Neutrophil (primary cell): ENCODE results near the gene KDM3B.

Experiments
- H3K27ac ChIP-seq: fragments of 200-600 bp; sonication (generic); 2 replicates; pipeline ENCODE4 v1.5.1; 2016; ENCODE audit warnings: mild to moderate bottlenecking, moderate library complexity
- H3K27me3 ChIP-seq: fragments of 200-600 bp; sonication (generic); 2 replicates; pipeline ENCODE4 v1.6.0; 2016; ENCODE audit warnings: mild to moderate bottlenecking
- H3K36me3 ChIP-seq: fragments of 200-600 bp; sonication (generic); 2 replicates; pipeline ENCODE4 v1.5.1; 2017
- H3K4me1 ChIP-seq, 2 experiments: fragments of 200-600 bp in 1 of 2; sonication (generic) in 1 of 2; 1 replicate in 1 of 2; 2 replicates in 1 of 2; pipeline versions ENCODE4 v1.5.1 to v1.6.1; 2013 to 2016; ENCODE audit warnings: low read depth in 1 of 2, low read length in 1 of 2, mild to moderate bottlenecking in 1 of 2, moderate library complexity in 1 of 2; ENCODE audit not compliant: control insufficient read depth in 1 of 2, insufficient read depth in 1 of 2
- H3K4me3 ChIP-seq, 2 experiments: fragments of 200-600 bp in 1 of 2; sonication (generic) in 1 of 2; 1 replicate in 1 of 2; 2 replicates in 1 of 2; pipeline ENCODE4 v1.5.1; 2013 to 2016; ENCODE audit warnings: low read depth in 1 of 2, low read length in 1 of 2, mild to moderate bottlenecking in 1 of 2, moderate library complexity in 1 of 2
- H3K9me3 ChIP-seq: fragments of 200-600 bp; sonication (generic); 2 replicates; pipeline ENCODE4 v1.5.1; 2016
- CTCF ChIP-seq: fragments of 200-600 bp; sonication (generic); IDR thresholded peaks from 2 replicates; pipeline ENCODE4 v1.5.1; 2016; ENCODE audit warnings: antibody characterized with exemption

The KDM3B gene

DNA sequence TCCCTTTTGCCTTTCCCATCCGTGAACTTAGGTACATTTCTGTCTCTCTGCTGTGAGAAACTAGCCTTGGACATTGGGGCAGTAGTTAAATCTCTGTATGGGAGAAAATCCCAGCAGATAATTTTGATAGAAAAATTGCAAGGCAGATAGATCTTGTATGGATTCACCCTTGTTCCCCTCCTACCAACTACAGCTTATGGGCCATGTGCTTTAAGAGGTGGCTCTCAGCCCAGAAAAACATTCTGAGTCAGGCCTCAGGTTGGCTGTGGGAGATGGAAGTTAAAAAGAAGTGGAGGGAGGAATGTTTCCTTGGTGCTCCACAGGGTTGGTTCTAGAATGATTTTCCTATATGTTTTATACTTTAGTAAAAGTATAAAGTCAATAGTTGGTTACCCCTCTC, 1.4 kb upstream of the KDM3B start:
- Histone ChIP-seq H3K4me1 (peaks cover 45 to 53% of the 10 kb centered on the region in 2 experiments), H3K36me3 (peaks cover 52% of the 10 kb centered on the region), H3K9me3 (no peaks in the 10 kb centered on the region), H3K4me3 (no peak overlapping the region), H3K27ac (peak overlapping the region; percentile 93), H3K27me3 (no peaks in the 10 kb centered on the region)
- no peak for TF ChIP-seq CTCF

GRCh38 chr5:138351517-138351916, 968 bp upstream of the KDM3B start:
- no peak for TF ChIP-seq CTCF
- H3K27ac ChIP-seq: peak overlapping the region; percentile 93

DNA sequence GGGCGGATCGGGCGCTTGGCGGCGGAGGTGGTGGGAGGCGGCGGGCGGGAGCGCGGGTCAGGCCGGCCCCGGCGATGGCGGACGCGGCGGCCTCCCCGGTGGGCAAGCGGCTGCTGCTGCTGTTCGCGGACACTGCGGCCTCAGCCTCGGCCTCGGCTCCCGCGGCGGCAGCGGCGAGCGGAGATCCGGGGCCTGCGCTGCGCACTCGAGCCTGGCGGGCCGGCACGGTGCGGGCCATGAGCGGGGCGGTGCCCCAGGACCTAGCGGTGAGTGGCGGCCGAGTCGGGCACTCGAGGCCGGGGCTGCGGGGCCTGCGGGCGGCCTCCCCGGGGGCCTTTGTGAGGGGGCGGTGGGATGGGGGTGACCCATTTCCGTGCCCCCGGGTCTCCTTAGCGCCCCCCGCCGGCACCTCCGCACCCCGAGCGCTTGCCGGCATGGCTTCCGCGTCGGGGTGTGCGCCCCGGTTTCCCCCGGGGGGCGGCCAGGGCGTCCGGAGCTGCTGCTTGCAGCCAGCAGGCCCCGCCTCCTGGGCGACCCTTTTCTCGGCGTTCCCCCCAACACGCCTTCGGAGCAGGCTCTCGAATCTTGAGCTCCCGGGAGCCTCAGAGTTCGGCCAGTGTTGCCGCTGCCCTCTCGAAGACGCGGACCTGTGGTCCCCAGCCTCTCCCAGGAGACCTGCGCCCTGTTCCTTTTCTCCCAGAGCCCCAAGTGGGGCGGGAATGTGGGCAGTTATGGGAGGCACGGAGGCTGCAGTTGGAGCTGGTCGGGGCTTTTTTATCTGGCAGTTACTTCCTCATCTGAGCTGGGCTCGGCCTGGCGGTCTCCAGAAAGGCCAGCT, 456 bp downstream of the KDM3B start:
- Histone ChIP-seq H3K27me3 (no peaks in the 10 kb centered on the region), H3K4me1 (peaks cover 49 to 54% of the 10 kb centered on the region in 2 experiments), H3K27ac (peak overlapping the region; percentile 93), H3K9me3 (no peaks in the 10 kb centered on the region), H3K4me3 (peak overlapping the region; percentile 91 to 99), H3K36me3 (peaks cover 33% of the 10 kb centered on the region)
- TF ChIP-seq CTCF: peak; percentile 29

More at GRCh38 chr5:138351517-138351916, 968 bp upstream of the KDM3B start:
- Histone ChIP-seq H3K4me3 (peak overlapping the region in 1 of 2 experiments; percentile 4), H3K4me1 (peaks cover 49 to 54% of the 10 kb centered on the region in 2 experiments), H3K27me3 (no peaks in the 10 kb centered on the region), H3K36me3 (peaks cover 47% of the 10 kb centered on the region), H3K9me3 (no peaks in the 10 kb centered on the region)

- H3K36me3 ChIP-seq: peaks cover 26% of the 10 kb centered on the region
- H3K4me3 ChIP-seq: peak overlapping the region; percentile 91 to 99
- H3K27me3 ChIP-seq: no peaks in the 10 kb centered on the region
- TF ChIP-seq CTCF: no peak
- peaks cover 49 to 54% of the 10 kb centered on the region in 2 experiments for H3K4me1 ChIP-seq
- no peaks in the 10 kb centered on the region for H3K9me3 ChIP-seq
- peak overlapping the region; percentile 93 for H3K27ac ChIP-seq
These were observed 1.1 kb downstream of the KDM3B start for GRCh38 chr5:138353560-138354080.

DNA sequence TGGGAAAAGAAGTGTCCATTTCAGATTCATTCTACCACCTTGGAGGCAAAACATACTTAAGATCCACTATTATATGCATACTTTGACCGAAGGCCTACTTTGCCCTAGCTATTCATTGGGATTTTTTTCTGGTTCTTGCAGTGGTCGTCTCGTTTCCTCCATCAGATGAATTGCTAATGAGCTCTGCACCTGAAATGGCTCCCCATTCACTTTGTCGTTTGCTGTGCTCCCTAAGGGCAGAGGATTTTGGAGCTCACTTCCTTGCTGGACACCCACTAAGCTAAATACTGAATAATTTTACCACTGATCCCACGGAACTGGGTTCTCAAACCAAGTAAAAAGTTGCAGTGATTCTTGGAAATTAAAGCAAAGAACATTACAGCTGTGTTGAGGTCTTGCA, 1.9 kb downstream of the KDM3B start:
- Histone ChIP-seq H3K9me3 (no peaks in the 10 kb centered on the region), H3K27me3 (no peaks in the 10 kb centered on the region), H3K36me3 (peaks cover 18% of the 10 kb centered on the region), H3K4me3 (peak overlapping the region; percentile 91 to 99), H3K4me1 (peaks cover 49 to 54% of the 10 kb centered on the region in 2 experiments), H3K27ac (peak overlapping the region; percentile 93)
- TF ChIP-seq CTCF: no peak
